Measurements from ENCODE around the gene SLC2A9. TPM values are rescaled to one million over a fixed set of nuclear protein-coding genes. Genes with fewer than 3 reads are reported as not detected.

SLC2A9 gene
- total and polyA plus RNA-seq, 2 of the 4 experiments (the other 2 are of a cell fraction): 0.72 to 2.1 TPM

- in situ Hi-C loops (cut with MboI; ENCODE audit: low sequenced_read_pairs) (no loop called here), dilution Hi-C loops (cut with HindIII; ENCODE audit: low sequenced_read_pairs, unreplicated experiment) (no loop called here), intact Hi-C loops (cut with micrococcal nuclease) (no loop called here)
- Histone ChIP-seq H4K20me1 (ENCODE audit: insufficient read depth, low read length) (no peaks in the 10 kb centered on the region), H3K4me2 (ENCODE audit: low read depth, low read length) (no peak overlapping the region), H3K14ac (replicated peaks; ENCODE audit: low read depth, low read length) (no peak overlapping the region), H2AFZ (replicated peaks; ENCODE audit: low read length, poor library complexity) (no peak overlapping the region), H3K23ac (ENCODE audit: low read depth, low read length) (no peak overlapping the region), H3K79me1 (ENCODE audit: low read depth in 1 of 2, low read length in 2 of 2) (no peaks in the 10 kb centered on the region), H3K4me1 (ENCODE audit: control insufficient read depth, insufficient read depth, low read length) (no peaks in the 10 kb centered on the region), H3K4ac (ENCODE audit: low read depth, low read length) (no peak overlapping the region), H3K9me3 (ENCODE audit: control insufficient read depth, insufficient read depth, low read length) (peaks cover 6% of the 10 kb centered on the region), H3K18ac (ENCODE audit: low read depth, low read length) (no peak overlapping the region), H2BK15ac (ENCODE audit: low read depth, low read length) (no peak overlapping the region), H3K9ac (ENCODE audit: low read depth, low read length) (no peak overlapping the region), H4K91ac (ENCODE audit: insufficient read depth, low read depth, low read length) (no peak overlapping the region), H3K27ac (ENCODE audit: insufficient read depth, low read length) (no peak overlapping the region), H3K27me3 (ENCODE audit: control insufficient read depth, insufficient read depth, low read length) (no peaks in the 10 kb centered on the region), H3K56ac (ENCODE audit: extremely low read depth, insufficient read depth, low read length) (no peak overlapping the region), H2AK9ac (replicated peaks; ENCODE audit: low read depth, low read length, poor library complexity) (no peak overlapping the region), H2BK20ac (ENCODE audit: low read depth, low read length) (no peak overlapping the region), H2BK120ac (ENCODE audit: low read depth, low read length) (no peak overlapping the region), H4K5ac (ENCODE audit: low read depth, low read length) (no peak overlapping the region), H3K4me3 (ENCODE audit: insufficient read depth, low read depth, low read length) (no peak overlapping the region), H4K8ac (ENCODE audit: low read depth in 2 of 2, low read length in 2 of 2) (no peak overlapping the region), H2BK5ac (ENCODE audit: low read depth, low read length, poor library complexity, severe bottlenecking) (no peak overlapping the region), H3K9me1 (ENCODE audit: insufficient read depth, low read length) (no peaks in the 10 kb centered on the region), H2AK5ac (ENCODE audit: low read depth, low read length) (no peak overlapping the region), H3K36me3 (ENCODE audit: control insufficient read depth, insufficient read depth, low read length) (no peaks in the 10 kb centered on the region)
- 100% methylated on average over 1 of the region's 4 CpGs; no CpG with 5 or more reads in 1 of the 2 experiments for WGBS, 2 experiments (ENCODE audit: extremely low coverage in 2 of 2, insufficient read length in 1 of 2)
- ATAC-seq (ENCODE audit: low read depth): no peak
- TF ChIP-seq RFX5 (IDR thresholded peaks at IDR 0.05; ENCODE audit: low read depth, low read length): no peak
- no peak for TF ChIP-seq FOS (IDR thresholded peaks at IDR 0.05; ENCODE audit: low read depth, low read length)
- no peak for TF ChIP-seq USF2 (IDR thresholded peaks at IDR 0.05; ENCODE audit: low read depth, low read length)
- TF ChIP-seq CHD1 (IDR thresholded peaks at IDR 0.05; ENCODE audit: low read depth, low read length): no peak
- TF ChIP-seq RAD21 (IDR thresholded peaks at IDR 0.05; ENCODE audit: low read length): no peak
- no peak for TF ChIP-seq SMC3 (IDR thresholded peaks at IDR 0.05; ENCODE audit: low read depth, low read length)
- TF ChIP-seq MAZ (IDR thresholded peaks at IDR 0.05; ENCODE audit: borderline replicate concordance, low read depth, low read length): no peak
- no peak for TF ChIP-seq RCOR1 (IDR thresholded peaks at IDR 0.05; ENCODE audit: insufficient replicate concordance, low read length)
- TF ChIP-seq MAFK (IDR thresholded peaks at IDR 0.05; ENCODE audit: low read depth, low read length): no peak
- no peak for TF ChIP-seq MXI1 (IDR thresholded peaks at IDR 0.05; ENCODE audit: borderline replicate concordance, low read depth, low read length)
- TF ChIP-seq POLR2A (IDR thresholded peaks at IDR 0.05; ENCODE audit: low read depth, low read length): no peak
- no peak for TF ChIP-seq NFE2L2 (IDR thresholded peaks at IDR 0.05; ENCODE audit: low read depth, low read length)
- TF ChIP-seq BHLHE40 (IDR thresholded peaks at IDR 0.05; ENCODE audit: low read depth, low read length): no peak
- TF ChIP-seq, protein P1, sequence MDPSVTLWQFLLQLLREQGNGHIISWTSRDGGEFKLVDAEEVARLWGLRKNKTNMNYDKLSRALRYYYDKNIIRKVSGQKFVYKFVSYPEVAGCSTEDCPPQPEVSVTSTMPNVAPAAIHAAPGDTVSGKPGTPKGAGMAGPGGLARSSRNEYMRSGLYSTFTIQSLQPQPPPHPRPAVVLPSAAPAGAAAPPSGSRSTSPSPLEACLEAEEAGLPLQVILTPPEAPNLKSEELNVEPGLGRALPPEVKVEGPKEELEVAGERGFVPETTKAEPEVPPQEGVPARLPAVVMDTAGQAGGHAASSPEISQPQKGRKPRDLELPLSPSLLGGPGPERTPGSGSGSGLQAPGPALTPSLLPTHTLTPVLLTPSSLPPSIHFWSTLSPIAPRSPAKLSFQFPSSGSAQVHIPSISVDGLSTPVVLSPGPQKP (IDR thresholded peaks at IDR 0.05; ENCODE audit: borderline replicate concordance, low read depth, low read length): no peak
- no peak for TF ChIP-seq CEBPB (IDR thresholded peaks at IDR 0.05; ENCODE audit: low read depth, low read length)
- TF ChIP-seq, protein P2, sequence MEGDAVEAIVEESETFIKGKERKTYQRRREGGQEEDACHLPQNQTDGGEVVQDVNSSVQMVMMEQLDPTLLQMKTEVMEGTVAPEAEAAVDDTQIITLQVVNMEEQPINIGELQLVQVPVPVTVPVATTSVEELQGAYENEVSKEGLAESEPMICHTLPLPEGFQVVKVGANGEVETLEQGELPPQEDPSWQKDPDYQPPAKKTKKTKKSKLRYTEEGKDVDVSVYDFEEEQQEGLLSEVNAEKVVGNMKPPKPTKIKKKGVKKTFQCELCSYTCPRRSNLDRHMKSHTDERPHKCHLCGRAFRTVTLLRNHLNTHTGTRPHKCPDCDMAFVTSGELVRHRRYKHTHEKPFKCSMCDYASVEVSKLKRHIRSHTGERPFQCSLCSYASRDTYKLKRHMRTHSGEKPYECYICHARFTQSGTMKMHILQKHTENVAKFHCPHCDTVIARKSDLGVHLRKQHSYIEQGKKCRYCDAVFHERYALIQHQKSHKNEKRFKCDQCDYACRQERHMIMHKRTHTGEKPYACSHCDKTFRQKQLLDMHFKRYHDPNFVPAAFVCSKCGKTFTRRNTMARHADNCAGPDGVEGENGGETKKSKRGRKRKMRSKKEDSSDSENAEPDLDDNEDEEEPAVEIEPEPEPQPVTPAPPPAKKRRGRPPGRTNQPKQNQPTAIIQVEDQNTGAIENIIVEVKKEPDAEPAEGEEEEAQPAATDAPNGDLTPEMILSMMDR (conservative IDR thresholded peaks at IDR 0.05; ENCODE audit: low read depth, low read length): no peak
- CTCF ChIA-PET: no interaction called here
- no peak for DNase-seq
- POLR2A ChIA-PET (ENCODE audit: unreplicated experiment): no interaction called here
- BruUV-seq (replicated peaks): no TSS peak
Measured at GRCh38 chr4:9812501-9813340, 208.6 kb downstream of the SLC2A9 start.
